HG03571 (cell line): ENCODE data around the gene ASPSCR1.

ENCODE experiments used
- ATAC-seq: cut with Tn5 transposase; IDR thresholded peaks from one replicate; pipeline ENCODE4 v1.9.1; 2021; ENCODE audit not compliant: unreplicated experiment

ASPSCR1 gene

GRCh38 chr17:81996757-81997441 lies 19.5 kb downstream of the ASPSCR1 start:
- ATAC-seq: no peak

- ATAC-seq: no peak
Observed at GRCh38 chr17:81998212-81998611, 20.8 kb downstream of the ASPSCR1 start.

- no peak for ATAC-seq
Observed at GRCh38 chr17:81998691-81999438, 21.4 kb downstream of the ASPSCR1 start.

DNA sequence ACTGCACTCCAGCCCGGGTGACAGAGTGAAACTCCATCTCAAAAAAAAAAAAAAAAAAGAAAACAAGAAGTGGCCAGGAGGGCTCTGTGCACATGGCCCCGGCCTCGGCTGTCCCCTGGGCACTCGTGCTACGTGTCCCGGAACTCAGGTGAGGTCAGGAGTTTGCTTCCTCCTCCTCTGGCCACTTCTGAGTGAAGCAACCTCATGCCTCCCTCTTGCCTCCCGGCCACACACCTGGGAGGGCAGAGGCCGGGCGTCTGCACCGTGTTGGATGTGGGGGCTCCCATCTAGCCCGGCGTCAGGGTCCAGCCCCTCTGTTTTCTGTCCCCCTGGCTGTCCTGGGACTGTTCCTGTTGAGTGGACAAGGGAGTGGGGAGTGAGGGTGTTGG lies 22.2 kb downstream of the ASPSCR1 start:
- no peak for ATAC-seq

DNA sequence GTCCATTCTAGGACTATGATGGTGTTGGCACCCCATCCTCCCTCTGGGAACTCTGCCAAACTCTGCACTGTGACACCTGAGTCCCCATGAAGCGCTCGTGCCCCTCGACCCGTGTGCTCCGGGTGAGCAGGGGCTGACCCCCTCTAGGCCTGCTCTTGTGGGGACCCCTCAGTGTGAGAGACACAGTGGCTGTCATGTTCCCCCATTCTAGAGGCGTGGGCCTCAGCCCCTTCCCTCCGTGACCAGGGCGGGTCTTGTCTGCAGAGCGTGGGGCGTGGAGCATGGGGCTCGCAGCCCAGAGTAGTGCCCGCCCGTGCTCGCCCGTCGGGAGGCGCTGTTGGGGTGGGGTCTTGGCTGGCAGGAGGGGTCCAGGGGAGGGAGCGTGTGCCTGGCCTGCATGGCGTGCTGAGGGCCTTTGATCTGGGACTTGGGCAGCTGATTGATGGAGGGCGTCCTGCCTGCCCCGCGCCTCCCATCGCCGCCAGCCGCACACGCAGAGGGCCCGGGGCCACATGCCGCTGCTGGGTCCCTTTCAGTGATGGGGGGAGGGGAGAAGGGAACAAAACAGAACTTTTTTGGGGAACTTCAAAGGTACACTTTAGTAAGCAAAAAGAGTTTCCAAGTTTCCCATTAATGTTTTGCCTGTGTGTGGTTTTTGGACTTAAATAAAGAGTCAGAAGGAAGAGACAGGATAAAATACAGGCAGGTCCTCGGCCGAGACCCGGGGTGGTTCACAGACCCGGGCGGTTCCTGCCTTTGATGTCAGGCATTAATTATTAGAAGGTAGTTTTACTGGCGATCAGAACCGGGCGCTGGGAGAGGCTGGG lies 22.8 kb downstream of the ASPSCR1 start:
- no peak for ATAC-seq

GRCh38 chr17:82000803-82001570 lies 23.6 kb downstream of the ASPSCR1 start:
- no peak for ATAC-seq

GRCh38 chr17:82001571-82002056 lies 24.2 kb downstream of the ASPSCR1 start:
- ATAC-seq: no peak

DNA sequence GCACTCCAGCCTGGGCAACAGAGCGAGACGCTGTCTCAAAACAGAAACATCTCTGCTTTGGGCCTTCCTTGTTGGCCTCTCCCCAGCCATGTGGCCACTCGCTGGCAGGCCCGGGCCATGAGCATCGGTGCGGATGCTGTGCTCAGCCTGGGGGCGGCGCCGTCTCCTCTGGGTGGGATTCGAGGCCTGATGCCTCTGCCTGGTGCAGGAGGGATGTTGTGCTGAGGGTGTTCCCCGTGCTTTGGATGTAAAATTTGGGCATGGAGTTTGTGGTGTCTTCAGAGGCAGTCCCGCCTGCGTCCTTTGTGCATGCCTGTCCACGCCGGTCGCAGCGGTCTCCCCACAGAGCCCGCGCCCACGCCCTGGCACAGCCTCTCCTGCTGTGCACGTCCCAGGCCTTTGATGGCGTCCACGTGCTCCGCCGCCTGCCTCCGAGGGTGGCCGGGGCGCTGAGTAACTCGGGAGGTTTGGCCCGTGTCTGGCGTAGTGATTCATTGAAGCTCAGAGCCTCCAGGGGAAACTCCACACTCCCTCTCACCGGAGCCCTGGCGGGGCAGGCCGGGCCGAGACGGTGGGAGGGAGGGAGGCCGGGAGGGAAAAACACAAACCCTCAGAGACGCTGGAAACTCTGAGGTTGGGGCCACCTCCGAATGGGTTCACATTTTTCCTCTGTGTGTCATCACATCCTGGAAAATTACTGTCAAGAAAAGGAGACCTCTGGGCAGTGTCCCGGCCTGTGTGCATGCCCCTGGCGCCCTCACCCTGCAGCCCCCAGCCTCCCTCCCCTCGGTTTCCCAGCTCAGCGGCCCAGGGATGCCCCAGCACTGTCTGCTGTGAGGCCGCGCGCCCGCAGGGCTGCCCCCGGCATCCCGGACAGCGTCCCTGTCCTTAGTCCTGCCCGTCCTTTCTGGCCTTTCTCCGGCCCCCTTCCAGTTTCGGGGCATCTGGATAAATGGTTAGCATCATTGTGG lies 26.3 kb downstream of the ASPSCR1 start:
- ATAC-seq: no peak

DNA sequence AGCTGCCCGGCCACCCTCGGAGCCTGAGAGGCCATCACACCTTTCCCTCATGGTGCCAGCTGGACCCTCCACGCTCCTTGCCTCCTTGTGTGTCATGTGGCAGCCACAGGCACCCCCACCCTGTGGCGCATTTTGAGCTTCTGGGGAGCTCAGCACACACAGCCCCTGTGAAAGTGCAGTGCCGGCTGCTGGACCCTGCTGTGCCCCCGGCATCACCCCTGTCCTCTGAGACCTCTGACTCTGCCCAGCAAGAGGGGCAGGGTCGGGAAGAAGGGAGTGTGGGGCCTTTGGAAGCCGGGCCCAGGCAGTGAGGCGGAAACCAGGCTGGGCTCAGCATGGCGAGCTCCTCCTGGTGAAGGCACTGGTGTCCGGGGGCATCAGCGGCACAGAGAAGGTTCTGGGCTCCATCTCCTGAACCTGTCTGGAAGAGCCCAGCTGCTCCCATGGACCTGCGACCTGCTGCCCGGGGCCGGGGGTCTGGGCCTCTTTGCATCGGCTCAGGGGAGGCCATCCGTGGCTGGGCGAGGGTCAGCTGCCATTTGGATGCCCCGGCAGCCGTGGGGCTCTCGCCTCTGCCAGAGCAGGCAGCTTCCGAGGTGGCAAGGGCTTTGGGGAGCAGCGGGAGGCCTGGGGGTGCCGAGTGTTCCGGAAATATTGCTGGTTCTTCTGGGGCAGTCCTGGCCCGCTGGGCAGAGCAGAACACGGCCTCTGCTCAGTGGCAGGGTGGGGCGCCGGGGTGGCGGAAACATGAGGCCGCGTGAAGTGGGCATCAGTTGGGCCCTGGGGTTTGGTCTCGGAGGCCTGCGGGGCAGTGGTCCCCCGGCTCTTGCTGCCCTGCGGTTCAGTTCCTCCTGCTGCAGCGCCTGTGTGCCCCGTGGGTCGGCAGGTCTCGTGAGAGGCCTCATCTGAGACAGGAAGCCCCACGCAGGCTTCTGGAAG lies 27.4 kb downstream of the ASPSCR1 start:
- ATAC-seq: no peak

- no peak for ATAC-seq
Observed at GRCh38 chr17:82005701-82006348, 28.4 kb downstream of the ASPSCR1 start.

DNA sequence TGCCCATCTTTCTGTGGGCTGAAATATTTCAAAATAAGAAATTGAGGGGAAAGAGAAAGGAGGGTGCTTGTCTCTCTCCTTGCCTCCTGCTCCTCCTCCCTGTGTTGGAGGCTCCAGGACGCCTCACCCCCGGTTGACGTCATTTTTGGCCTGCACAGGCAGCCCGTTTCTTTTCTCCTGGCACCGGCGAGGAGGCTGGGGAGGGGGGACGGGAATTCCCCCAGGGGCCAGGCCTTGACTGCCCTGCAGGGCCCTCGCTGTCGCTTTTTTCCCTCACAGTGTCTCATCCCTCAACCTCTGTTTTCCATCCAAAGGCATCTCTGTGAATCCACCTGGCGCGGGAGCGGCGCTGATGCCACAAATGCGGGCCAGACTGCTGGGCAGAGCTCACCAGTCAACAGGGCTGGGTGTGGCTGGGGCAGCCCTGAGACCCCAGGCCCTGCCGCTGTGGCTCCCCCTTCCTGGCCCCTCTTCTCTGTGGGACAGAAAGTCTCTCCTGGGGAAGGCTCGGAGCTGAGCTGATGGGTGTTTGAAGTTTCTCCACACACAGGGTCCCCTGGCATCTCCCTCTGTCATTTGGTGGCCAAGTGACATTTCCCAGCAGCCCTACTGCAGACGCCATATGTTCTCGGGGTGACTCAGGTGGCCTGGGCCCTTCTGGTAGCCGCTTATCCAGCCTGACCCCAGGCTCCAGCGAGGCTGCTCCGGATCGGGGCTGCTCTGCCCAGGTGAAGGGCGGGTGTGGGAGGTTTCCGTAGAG lies 29.2 kb downstream of the ASPSCR1 start:
- ATAC-seq: no peak

- no peak for ATAC-seq
Observed at GRCh38 chr17:82007228-82007494, 29.7 kb downstream of the ASPSCR1 start.

- no peak for ATAC-seq
Observed at GRCh38 chr17:82007495-82008257, 30.2 kb downstream of the ASPSCR1 start.

- no peak for ATAC-seq
Observed at GRCh38 chr17:82008258-82008940, 31.0 kb downstream of the ASPSCR1 start.

DNA sequence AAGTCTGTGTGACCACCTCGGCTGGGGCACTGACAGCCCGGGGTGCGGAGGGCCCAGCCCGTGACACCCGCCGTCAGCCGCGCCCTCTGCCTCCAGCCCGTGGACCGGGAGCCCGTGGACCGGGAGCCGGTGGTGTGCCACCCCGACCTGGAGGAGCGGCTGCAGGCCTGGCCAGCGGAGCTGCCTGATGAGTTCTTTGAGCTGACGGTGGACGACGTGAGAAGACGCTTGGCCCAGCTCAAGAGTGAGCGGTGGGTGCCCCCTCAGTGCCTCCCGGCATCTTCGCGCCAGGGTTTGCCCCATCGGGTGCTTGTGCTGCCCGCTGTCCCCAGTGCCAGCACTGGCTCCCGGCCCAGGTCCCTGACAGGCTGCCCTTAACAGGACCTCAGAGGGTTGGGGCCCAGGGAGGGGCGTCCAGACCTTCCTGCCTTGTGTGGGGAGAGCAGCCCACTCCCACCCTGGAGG lies 31.5 kb downstream of the ASPSCR1 start:
- ATAC-seq: no peak

GRCh38 chr17:82009413-82009812 lies 32.0 kb downstream of the ASPSCR1 start:
- ATAC-seq: no peak
